Uterus (tissue), 4 donors: ENCODE results near the gene MED17. TPM values are rescaled to one million over a fixed set of nuclear protein-coding genes. Genes with fewer than 3 reads are reported as not detected.

ENCODE experiments used
- DNase-seq, 2 donors: peaks; one replicate each; pipeline ENCODE4 v3.0.0-alpha.2; 2019 to 2020
- H3K27ac ChIP-seq, 2 donors: fragments of 200-600 bp; sonication (generic); 1 replicate in 1 of 2; 2 replicates in 1 of 2; pipeline ENCODE4 v1.5.1; 2016 to 2018
- H3K27me3 ChIP-seq, 2 donors: fragments of 200-600 bp; sonication (generic); one replicate each; pipeline ENCODE4 v1.5.1; 2018 to 2019; ENCODE audit warnings: control low read depth in 1 of 2
- H3K36me3 ChIP-seq, 2 donors: fragments of 200-600 bp; sonication (generic); one replicate each; pipeline ENCODE4 v1.5.1; 2019; ENCODE audit warnings: control low read depth in 1 of 2
- H3K4me1 ChIP-seq, 2 donors: fragments of 200-600 bp; sonication (generic); one replicate each; pipeline ENCODE4 v1.5.1; 2018 to 2019; ENCODE audit warnings: control low read depth in 1 of 2
- H3K4me3 ChIP-seq, 2 donors: fragments of 200-600 bp; sonication (generic); 1 replicate in 1 of 2; 2 replicates in 1 of 2; pipeline ENCODE4 v1.5.1; 2018 to 2019; ENCODE audit warnings: mild to moderate bottlenecking in 1 of 2
- H3K9me3 ChIP-seq, 2 donors: fragments of 200-600 bp; sonication (generic); one replicate each; pipeline ENCODE4 v1.5.1; 2019; ENCODE audit warnings: control low read depth in 1 of 2
- CTCF ChIP-seq, 4 experiments: fragments of 200-600 bp in 2 of 4; fragments of 450-650 bp in 2 of 4; sonication (generic) in 2 of 4; IDR thresholded peaks; one replicate each; pipeline ENCODE4 v1.5.1; 2016 to 2019; ENCODE audit warnings: antibody characterized with exemption in 4 of 4, mild to moderate bottlenecking in 2 of 4, moderate library complexity in 1 of 4
- POLR2A ChIP-seq, 2 donors: fragments of 450-650 bp; IDR thresholded peaks; one replicate each; pipeline ENCODE4 v1.6.1; 2016; ENCODE audit warnings: antibody characterized with exemption in 2 of 2, mild to moderate bottlenecking in 1 of 2, moderate library complexity in 1 of 2
- intact Hi-C: fragments of 100-400 bp; cut with DNase I; formaldehyde crosslinking; loops from one replicate; pipeline ENCODE4 v1.15.1; 2023; ENCODE audit warnings: low total_unique reads
- total RNA-seq, 4 donors: library from RNA; depleted of rRNA in 3 of 4; stranded (reverse); fragments of >200 nt in 3 of 4; gene quantifications; one replicate each; pipeline versions ENCODE4 v1.1.0 to v1.2.4, GENCODE V29; 2014 to 2023
- donor health status: DM: yes; HTN: yes; CAD: no.

MED17 gene
- total RNA-seq, 4 donors from 2014 or later: 35.1 to 64.8 (median 56.4) TPM

- H3K4me3 ChIP-seq: no peak overlapping the region
- no peaks in the 10 kb centered on the region for H3K9me3 ChIP-seq
- no peaks in the 10 kb centered on the region for H3K27me3 ChIP-seq
- H3K4me1 ChIP-seq: peaks cover 5 to 12% of the 10 kb centered on the region in 2 donors
- TF ChIP-seq CTCF (IDR thresholded peaks at IDR 0.05): no peak
- no peak for TF ChIP-seq POLR2A (IDR thresholded peaks at IDR 0.05)
- no peak for DNase-seq
- intact Hi-C loops: no loop called here
- peak overlapping the region in 1 of 2 donors; percentile 14 for H3K27ac ChIP-seq
- no peaks in the 10 kb centered on the region for H3K36me3 ChIP-seq
Measured at GRCh38 chr11:93737904-93738612, 46.0 kb upstream of the MED17 start.

GRCh38 chr11:93738647-93739081 is 45.4 kb upstream of the MED17 start:
- peak overlapping the region in 1 of 2 donors; percentile 14 for H3K27ac ChIP-seq
- DNase-seq: no peak
- H3K27me3 ChIP-seq: no peaks in the 10 kb centered on the region
- intact Hi-C loops: no loop called here
- TF ChIP-seq POLR2A (IDR thresholded peaks at IDR 0.05) (no peak), CTCF (IDR thresholded peaks at IDR 0.05) (no peak)
- peak overlapping the region in 1 of 2 donors; percentile 77 for H3K4me3 ChIP-seq
- peaks cover 5 to 12% of the 10 kb centered on the region in 2 donors for H3K4me1 ChIP-seq
- no peaks in the 10 kb centered on the region for H3K36me3 ChIP-seq
- no peaks in the 10 kb centered on the region for H3K9me3 ChIP-seq

GRCh38 chr11:93740031-93740729 is 43.9 kb upstream of the MED17 start:
- no peak for DNase-seq
- no peaks in the 10 kb centered on the region for H3K36me3 ChIP-seq
- no peaks in the 10 kb centered on the region for H3K9me3 ChIP-seq
- H3K27me3 ChIP-seq: no peaks in the 10 kb centered on the region
- intact Hi-C loops: no loop called here
- H3K4me3 ChIP-seq: peak overlapping the region; percentile 77 to 80
- TF ChIP-seq POLR2A (IDR thresholded peaks at IDR 0.05) (no peak), CTCF (IDR thresholded peaks at IDR 0.05) (no peak)
- H3K27ac ChIP-seq: peak overlapping the region; percentile 91 to 94
- peaks cover 5 to 12% of the 10 kb centered on the region in 2 donors for H3K4me1 ChIP-seq

- no peak for TF ChIP-seq CTCF (IDR thresholded peaks at IDR 0.05)
- TF ChIP-seq POLR2A (IDR thresholded peaks at IDR 0.05): no peak
- Histone ChIP-seq H3K4me1 (peaks cover 5 to 12% of the 10 kb centered on the region in 2 donors), H3K4me3 (peak overlapping the region; percentile 77 to 80), H3K9me3 (no peaks in the 10 kb centered on the region), H3K36me3 (no peaks in the 10 kb centered on the region), H3K27ac (peak overlapping the region; percentile 91 to 94), H3K27me3 (no peaks in the 10 kb centered on the region)
- DNase-seq: peak; percentile 33 to 45
- intact Hi-C loops: no loop called here
Measured at GRCh38 chr11:93740730-93741093, 43.4 kb upstream of the MED17 start.
